ENCODE data around the gene HMCES. TPM values are rescaled to one million over a fixed set of nuclear protein-coding genes. Genes with fewer than 3 reads are reported as not detected.
"Not testable (repeated sequence)": the region's sequence is repeated elsewhere in the genome, so short reads cannot be mapped to it uniquely, and the experiment has no call there.

Gene HMCES
- total and polyA plus RNA-seq, 4 donors: 13.7 to 18.2 (median 15.3) TPM

DNA sequence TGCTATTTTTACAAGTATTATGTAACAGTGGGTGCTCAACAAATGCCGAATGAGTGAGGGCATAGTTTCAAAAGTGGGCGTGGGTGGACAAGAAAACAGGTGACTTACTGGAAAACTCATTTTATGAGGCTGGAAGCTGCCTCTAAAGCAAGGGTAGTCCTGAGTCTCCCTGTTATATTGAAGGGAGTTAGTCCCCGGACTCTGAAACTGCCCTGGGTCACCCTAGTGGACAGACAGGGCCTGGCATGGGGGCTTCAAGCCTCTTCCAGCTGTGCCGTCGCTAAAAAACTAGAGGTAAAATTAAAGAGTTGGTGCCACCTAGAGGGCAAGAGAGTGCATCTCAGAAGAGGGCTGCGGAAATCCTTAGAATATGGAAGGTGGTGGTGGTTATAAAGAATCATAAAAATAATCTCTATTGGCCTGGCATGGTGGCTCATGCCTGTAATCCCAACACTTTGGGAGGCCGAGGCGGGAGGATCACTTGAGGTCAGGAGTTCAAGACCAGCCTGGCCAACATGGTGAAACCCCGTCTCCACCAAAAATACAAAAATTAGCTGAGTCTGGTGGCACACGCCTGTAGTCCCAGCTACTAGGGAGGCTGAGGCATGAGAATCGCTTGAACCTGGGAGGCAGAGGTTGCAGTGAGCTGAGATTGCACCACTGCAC, 32.9 kb upstream of the HMCES start:
- DNase-seq (ENCODE audit: low spot score): peak; percentile 66
- TF ChIP-seq YY1 (IDR thresholded peaks at IDR 0.05) (peak; percentile 60), JUND (IDR thresholded peaks at IDR 0.05) (peak; percentile 57 to 79), SP1 (IDR thresholded peaks at IDR 0.05) (peak; percentile 70), HNF4A (conservative IDR thresholded peaks at IDR 0.05) (peak; percentile 66 to 78), HNF4G (IDR thresholded peaks at IDR 0.05) (peak; percentile 54), GABPA (IDR thresholded peaks at IDR 0.05 in 1 of 2, conservative IDR thresholded peaks at IDR 0.05 in 1 of 2) (peak; percentile 56 to 83), RAD21 (IDR thresholded peaks at IDR 0.05) (peak; percentile 96 to 97), RXRA (IDR thresholded peaks at IDR 0.05) (peak; percentile 63 to 81), EGR1 (IDR thresholded peaks at IDR 0.05; ENCODE audit: low read depth in 2 of 2) (peak; percentile 72 to 83), NR2F2 (IDR thresholded peaks at IDR 0.05) (peak; percentile 73), FOXA2 (IDR thresholded peaks at IDR 0.05) (peak; percentile 28)
- TF ChIP-seq, protein P1, sequence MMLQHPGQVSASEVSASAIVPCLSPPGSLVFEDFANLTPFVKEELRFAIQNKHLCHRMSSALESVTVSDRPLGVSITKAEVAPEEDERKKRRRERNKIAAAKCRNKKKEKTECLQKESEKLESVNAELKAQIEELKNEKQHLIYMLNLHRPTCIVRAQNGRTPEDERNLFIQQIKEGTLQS (IDR thresholded peaks at IDR 0.05): peak; percentile 46
- TF ChIP-seq, protein P2, sequence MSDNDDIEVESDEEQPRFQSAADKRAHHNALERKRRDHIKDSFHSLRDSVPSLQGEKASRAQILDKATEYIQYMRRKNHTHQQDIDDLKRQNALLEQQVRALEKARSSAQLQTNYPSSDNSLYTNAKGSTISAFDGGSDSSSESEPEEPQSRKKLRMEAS (IDR thresholded peaks at IDR 0.05): peak; percentile 81
- TF ChIP-seq, protein P3, sequence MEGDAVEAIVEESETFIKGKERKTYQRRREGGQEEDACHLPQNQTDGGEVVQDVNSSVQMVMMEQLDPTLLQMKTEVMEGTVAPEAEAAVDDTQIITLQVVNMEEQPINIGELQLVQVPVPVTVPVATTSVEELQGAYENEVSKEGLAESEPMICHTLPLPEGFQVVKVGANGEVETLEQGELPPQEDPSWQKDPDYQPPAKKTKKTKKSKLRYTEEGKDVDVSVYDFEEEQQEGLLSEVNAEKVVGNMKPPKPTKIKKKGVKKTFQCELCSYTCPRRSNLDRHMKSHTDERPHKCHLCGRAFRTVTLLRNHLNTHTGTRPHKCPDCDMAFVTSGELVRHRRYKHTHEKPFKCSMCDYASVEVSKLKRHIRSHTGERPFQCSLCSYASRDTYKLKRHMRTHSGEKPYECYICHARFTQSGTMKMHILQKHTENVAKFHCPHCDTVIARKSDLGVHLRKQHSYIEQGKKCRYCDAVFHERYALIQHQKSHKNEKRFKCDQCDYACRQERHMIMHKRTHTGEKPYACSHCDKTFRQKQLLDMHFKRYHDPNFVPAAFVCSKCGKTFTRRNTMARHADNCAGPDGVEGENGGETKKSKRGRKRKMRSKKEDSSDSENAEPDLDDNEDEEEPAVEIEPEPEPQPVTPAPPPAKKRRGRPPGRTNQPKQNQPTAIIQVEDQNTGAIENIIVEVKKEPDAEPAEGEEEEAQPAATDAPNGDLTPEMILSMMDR (IDR thresholded peaks at IDR 0.05; ENCODE audit: low read depth, low read length, missing input control): peak; percentile 99
- TF ChIP-seq, protein P4, sequence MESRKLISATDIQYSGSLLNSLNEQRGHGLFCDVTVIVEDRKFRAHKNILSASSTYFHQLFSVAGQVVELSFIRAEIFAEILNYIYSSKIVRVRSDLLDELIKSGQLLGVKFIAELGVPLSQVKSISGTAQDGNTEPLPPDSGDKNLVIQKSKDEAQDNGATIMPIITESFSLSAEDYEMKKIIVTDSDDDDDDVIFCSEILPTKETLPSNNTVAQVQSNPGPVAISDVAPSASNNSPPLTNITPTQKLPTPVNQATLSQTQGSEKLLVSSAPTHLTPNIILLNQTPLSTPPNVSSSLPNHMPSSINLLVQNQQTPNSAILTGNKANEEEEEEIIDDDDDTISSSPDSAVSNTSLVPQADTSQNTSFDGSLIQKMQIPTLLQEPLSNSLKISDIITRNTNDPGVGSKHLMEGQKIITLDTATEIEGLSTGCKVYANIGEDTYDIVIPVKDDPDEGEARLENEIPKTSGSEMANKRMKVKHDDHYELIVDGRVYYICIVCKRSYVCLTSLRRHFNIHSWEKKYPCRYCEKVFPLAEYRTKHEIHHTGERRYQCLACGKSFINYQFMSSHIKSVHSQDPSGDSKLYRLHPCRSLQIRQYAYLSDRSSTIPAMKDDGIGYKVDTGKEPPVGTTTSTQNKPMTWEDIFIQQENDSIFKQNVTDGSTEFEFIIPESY (IDR thresholded peaks at IDR 0.05): peak; percentile 44
- TF ChIP-seq, protein P5, sequence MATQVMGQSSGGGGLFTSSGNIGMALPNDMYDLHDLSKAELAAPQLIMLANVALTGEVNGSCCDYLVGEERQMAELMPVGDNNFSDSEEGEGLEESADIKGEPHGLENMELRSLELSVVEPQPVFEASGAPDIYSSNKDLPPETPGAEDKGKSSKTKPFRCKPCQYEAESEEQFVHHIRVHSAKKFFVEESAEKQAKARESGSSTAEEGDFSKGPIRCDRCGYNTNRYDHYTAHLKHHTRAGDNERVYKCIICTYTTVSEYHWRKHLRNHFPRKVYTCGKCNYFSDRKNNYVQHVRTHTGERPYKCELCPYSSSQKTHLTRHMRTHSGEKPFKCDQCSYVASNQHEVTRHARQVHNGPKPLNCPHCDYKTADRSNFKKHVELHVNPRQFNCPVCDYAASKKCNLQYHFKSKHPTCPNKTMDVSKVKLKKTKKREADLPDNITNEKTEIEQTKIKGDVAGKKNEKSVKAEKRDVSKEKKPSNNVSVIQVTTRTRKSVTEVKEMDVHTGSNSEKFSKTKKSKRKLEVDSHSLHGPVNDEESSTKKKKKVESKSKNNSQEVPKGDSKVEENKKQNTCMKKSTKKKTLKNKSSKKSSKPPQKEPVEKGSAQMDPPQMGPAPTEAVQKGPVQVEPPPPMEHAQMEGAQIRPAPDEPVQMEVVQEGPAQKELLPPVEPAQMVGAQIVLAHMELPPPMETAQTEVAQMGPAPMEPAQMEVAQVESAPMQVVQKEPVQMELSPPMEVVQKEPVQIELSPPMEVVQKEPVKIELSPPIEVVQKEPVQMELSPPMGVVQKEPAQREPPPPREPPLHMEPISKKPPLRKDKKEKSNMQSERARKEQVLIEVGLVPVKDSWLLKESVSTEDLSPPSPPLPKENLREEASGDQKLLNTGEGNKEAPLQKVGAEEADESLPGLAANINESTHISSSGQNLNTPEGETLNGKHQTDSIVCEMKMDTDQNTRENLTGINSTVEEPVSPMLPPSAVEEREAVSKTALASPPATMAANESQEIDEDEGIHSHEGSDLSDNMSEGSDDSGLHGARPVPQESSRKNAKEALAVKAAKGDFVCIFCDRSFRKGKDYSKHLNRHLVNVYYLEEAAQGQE (IDR thresholded peaks at IDR 0.05): peak; percentile 49
- H3K36me3 ChIP-seq (ENCODE audit: control insufficient read depth in 4 of 4, insufficient read depth in 3 of 4, low read depth in 1 of 4, low read length in 3 of 4); H3K9me3 ChIP-seq (ENCODE audit: control insufficient read depth in 4 of 4, low read length in 3 of 4); H3K27me3 ChIP-seq (ENCODE audit: control insufficient read depth in 4 of 4, insufficient read depth in 4 of 4, low read length in 3 of 4); H3K4me3 ChIP-seq (ENCODE audit: low read depth in 1 of 3, low read length in 3 of 3): not testable (repeated sequence)
- Histone ChIP-seq H3K4me1 (ENCODE audit: control insufficient read depth in 4 of 4, insufficient read depth in 4 of 4, low read length in 3 of 4) (peaks cover 3 to 25% (median 22%) of the 10 kb centered on the region in 4 donors), H3K27ac (ENCODE audit: low read depth in 1 of 2, low read length in 2 of 2) (peak overlapping the region; percentile 70 to 76), H3K9ac (ENCODE audit: low read depth in 1 of 2, low read length in 2 of 2) (peak overlapping the region; percentile 16 to 62)
- 17% methylated on average over 11 of the region's 11 CpGs for WGBS
